Smooth muscle cell (in vitro differentiated cells): ENCODE results near the gene CSNK1E. TPM values are rescaled to one million over a fixed set of nuclear protein-coding genes. Genes with fewer than 3 reads are reported as not detected.

Experiments
- DNase-seq: peaks from one replicate; lab custom pipeline; 2025; ENCODE audit not compliant: unreplicated experiment; lab: John Stamatoyannopoulos, UW
- H2AFZ ChIP-seq: fragments of 200-600 bp; sonication (generic); 2 replicates; pipeline ENCODE4 v1.6.0; 2016; ENCODE audit warnings: antibody characterized with exemption, low read depth, mild to moderate bottlenecking
- H3F3A ChIP-seq: fragments of 200-600 bp; sonication (generic); 2 replicates; pipeline ENCODE4 v1.6.0; 2017; ENCODE audit warnings: antibody characterized with exemption, low read depth
- H3K27ac ChIP-seq: fragments of 200-600 bp; sonication (generic); 2 replicates; pipeline ENCODE4 v1.5.1; 2016; ENCODE audit warnings: low read depth, mild to moderate bottlenecking
- H3K27me3 ChIP-seq: fragments of 200-600 bp; sonication (generic); 2 replicates; pipeline ENCODE4 v1.6.1; 2016; ENCODE audit warnings: low read depth, mild to moderate bottlenecking
- H3K36me3 ChIP-seq: fragments of 200-600 bp; sonication (generic); 2 replicates; pipeline ENCODE4 v1.5.1; 2016; ENCODE audit warnings: low read depth
- H3K4me1 ChIP-seq: fragments of 200-600 bp; sonication (generic); 2 replicates; pipeline ENCODE4 v1.5.1; 2016; ENCODE audit warnings: low read depth
- H3K4me2 ChIP-seq: fragments of 200-600 bp; sonication (generic); 2 replicates; pipeline ENCODE4 v1.6.0; 2016; ENCODE audit warnings: mild to moderate bottlenecking
- H3K4me3 ChIP-seq: fragments of 200-600 bp; sonication (generic); 2 replicates; pipeline ENCODE4 v1.5.1; 2016; ENCODE audit warnings: mild to moderate bottlenecking
- H3K79me2 ChIP-seq: fragments of 200-600 bp; sonication (generic); 2 replicates; pipeline ENCODE4 v1.6.0; 2016; ENCODE audit warnings: low read depth, mild to moderate bottlenecking
- H3K9ac ChIP-seq: fragments of 200-600 bp; sonication (generic); 2 replicates; pipeline ENCODE4 v1.6.0; 2016; ENCODE audit warnings: low read depth
- H3K9me3 ChIP-seq: fragments of 200-600 bp; sonication (generic); replicated peaks from 2 replicates; pipeline ENCODE4 v1.5.1; 2016; ENCODE audit warnings: low read depth
- H4K20me1 ChIP-seq: fragments of 200-600 bp; sonication (generic); 2 replicates; pipeline ENCODE4 v1.6.0; 2016; ENCODE audit warnings: low read depth
- WGBS: methylation state at CpG from one replicate; pipeline ENCODE4 v1.1.7; 2016; ENCODE audit warnings: low lambda C conversion rate; 5-methylcytosine and 5-hydroxymethylcytosine counted together
- polyA plus RNA-seq: library from polyadenylated mRNA; unstranded; fragments of >200 nt; fragmentation: Nextera tagmentation; extraction: Ambion mirVana; gene quantifications from 2 replicates; pipeline ENCODE4 v1.2.1, GENCODE V29; 2016
- total RNA-seq: library from RNA; depleted of rRNA; stranded (reverse); fragments of >200 nt; gene quantifications from 2 replicates; pipeline ENCODE4 v1.2.3, GENCODE V29; 2014
- TF ChIP-seq, protein P1 (sequence below): fragments of 200-600 bp; sonication (generic); IDR thresholded peaks from 2 replicates; pipeline ENCODE4 v1.5.1; 2017; ENCODE audit warnings: borderline replicate concordance, mild to moderate bottlenecking, antibody characterized with exemption; ENCODE audit not compliant: insufficient read depth, poor library complexity, severe bottlenecking

Gene CSNK1E
- total and polyA plus RNA-seq, 2 experiments from 2014 or later = 94.7 to 154 TPM

GRCh38 chr22:38313384-38313955, 3.8 kb downstream of the CSNK1E start:
- Histone ChIP-seq H3K4me2 (peak overlapping the region; percentile 100), H3K36me3 (no peaks in the 10 kb centered on the region), H3K9me3 (no peaks in the 10 kb centered on the region), H3K27ac (peak overlapping the region; percentile 98), H2AFZ (no peak overlapping the region), H3K4me3 (no peak overlapping the region), H4K20me1 (peaks cover 80% of the 10 kb centered on the region), H3K4me1 (peaks cover 29% of the 10 kb centered on the region), H3K9ac (peak overlapping the region; percentile 4), H3K79me2 (peaks cover 86% of the 10 kb centered on the region), H3F3A (peaks cover 23% of the 10 kb centered on the region), H3K27me3 (no peaks in the 10 kb centered on the region)
- DNase-seq = peak; percentile 22
- WGBS = 57% methylated on average over 11 of the region's 11 CpGs
- TF ChIP-seq, protein P1, sequence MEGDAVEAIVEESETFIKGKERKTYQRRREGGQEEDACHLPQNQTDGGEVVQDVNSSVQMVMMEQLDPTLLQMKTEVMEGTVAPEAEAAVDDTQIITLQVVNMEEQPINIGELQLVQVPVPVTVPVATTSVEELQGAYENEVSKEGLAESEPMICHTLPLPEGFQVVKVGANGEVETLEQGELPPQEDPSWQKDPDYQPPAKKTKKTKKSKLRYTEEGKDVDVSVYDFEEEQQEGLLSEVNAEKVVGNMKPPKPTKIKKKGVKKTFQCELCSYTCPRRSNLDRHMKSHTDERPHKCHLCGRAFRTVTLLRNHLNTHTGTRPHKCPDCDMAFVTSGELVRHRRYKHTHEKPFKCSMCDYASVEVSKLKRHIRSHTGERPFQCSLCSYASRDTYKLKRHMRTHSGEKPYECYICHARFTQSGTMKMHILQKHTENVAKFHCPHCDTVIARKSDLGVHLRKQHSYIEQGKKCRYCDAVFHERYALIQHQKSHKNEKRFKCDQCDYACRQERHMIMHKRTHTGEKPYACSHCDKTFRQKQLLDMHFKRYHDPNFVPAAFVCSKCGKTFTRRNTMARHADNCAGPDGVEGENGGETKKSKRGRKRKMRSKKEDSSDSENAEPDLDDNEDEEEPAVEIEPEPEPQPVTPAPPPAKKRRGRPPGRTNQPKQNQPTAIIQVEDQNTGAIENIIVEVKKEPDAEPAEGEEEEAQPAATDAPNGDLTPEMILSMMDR = no peak

DNA sequence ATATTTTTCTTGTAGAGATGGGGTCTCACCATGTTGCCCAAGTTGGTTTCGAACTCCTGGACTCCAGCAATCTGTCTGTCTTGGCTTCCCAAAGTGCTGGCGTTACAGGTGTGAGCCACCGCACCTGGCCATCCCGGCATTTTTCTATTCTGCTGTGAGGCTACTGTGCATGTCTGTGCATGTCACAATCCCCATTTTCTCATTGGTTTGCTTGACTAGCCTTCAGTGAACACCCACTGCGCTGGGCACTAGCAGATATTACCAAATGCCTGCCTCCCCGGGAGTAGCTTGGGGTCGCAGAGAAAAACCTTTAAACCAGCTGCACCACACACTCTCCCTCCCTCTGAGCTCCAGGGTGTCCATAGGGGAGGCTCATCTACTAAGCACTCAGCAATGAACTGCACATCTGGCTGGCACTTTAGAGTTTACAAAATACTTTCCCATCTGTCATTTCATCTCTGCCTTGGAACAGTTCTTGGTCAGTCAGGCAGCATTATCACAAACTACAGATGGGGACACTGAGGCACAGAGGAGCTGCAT, 4.9 kb downstream of the CSNK1E start:
- H3K4me2 ChIP-seq = peak overlapping the region; percentile 100
- WGBS = 85% methylated on average over 7 of the region's 7 CpGs
- peaks cover 23% of the 10 kb centered on the region for H3F3A ChIP-seq
- no peaks in the 10 kb centered on the region for H3K36me3 ChIP-seq
- no peak overlapping the region for H2AFZ ChIP-seq
- H3K9ac ChIP-seq = no peak overlapping the region
- no peak overlapping the region for H3K4me3 ChIP-seq
- no peak for DNase-seq
- peaks cover 97% of the 10 kb centered on the region for H3K79me2 ChIP-seq
- no peaks in the 10 kb centered on the region for H3K9me3 ChIP-seq
- no peaks in the 10 kb centered on the region for H3K27me3 ChIP-seq
- peaks cover 21% of the 10 kb centered on the region for H3K4me1 ChIP-seq
- H3K27ac ChIP-seq = peak overlapping the region; percentile 98
- TF ChIP-seq, protein P1 = no peak
- H4K20me1 ChIP-seq = peaks cover 92% of the 10 kb centered on the region

- H3K4me3 ChIP-seq = no peak overlapping the region
- no peak for DNase-seq
- H3K9ac ChIP-seq = no peak overlapping the region
- H3K27me3 ChIP-seq = no peaks in the 10 kb centered on the region
- H3K27ac ChIP-seq = peak overlapping the region; percentile 23
- H3K36me3 ChIP-seq = no peaks in the 10 kb centered on the region
- WGBS = 91% methylated on average over 4 of the region's 4 CpGs
- H3F3A ChIP-seq = peaks cover 28% of the 10 kb centered on the region
- H2AFZ ChIP-seq = no peak overlapping the region
- H3K4me2 ChIP-seq = no peak overlapping the region
- H3K79me2 ChIP-seq = peaks cover 100% of the 10 kb centered on the region
- TF ChIP-seq, protein P1 = no peak
- H4K20me1 ChIP-seq = peaks cover 100% of the 10 kb centered on the region
- H3K9me3 ChIP-seq = no peaks in the 10 kb centered on the region
- peaks cover 21% of the 10 kb centered on the region for H3K4me1 ChIP-seq
These were observed 6.0 kb downstream of the CSNK1E start for GRCh38 chr22:38311323-38311620.
